GM23248 (cell line): ENCODE data around the gene CDYL.

Experiments used
- EZH2 ChIP-seq: fragments of 200-600 bp; sonication (generic); IDR thresholded peaks from 2 replicates; pipeline ENCODE4 v1.6.1; 2018; ENCODE audit warnings: antibody characterized with exemption, mild to moderate bottlenecking; ENCODE audit not compliant: insufficient read depth, poor library complexity, severe bottlenecking
- EZH2phosphoT487 ChIP-seq: fragments of 200-600 bp; sonication (generic); IDR thresholded peaks from 2 replicates; pipeline ENCODE4 v1.6.1; 2018; ENCODE audit warnings: antibody characterized with exemption, moderate library complexity, mild to moderate bottlenecking, low read depth; ENCODE audit not compliant: insufficient read depth

DNA sequence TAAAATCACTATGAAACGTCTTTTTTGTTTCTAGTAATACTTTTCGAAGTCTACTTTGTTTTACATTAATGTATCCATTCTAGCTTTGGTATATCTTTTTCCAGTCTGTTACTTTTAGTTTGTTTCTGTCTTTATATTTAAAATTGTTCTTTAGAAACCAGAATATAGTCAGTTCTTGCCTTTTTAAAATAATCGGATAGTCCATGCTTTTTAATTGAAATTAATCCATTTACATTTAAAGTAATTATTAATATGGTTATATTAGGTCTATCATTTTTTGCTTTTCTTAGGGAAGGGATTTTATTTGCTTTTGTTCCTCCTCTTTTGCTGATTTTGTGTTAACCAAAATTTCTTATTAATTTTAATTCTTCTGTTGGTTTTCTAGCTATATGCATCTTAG lies 23.7 kb downstream of the CDYL start:
- TF ChIP-seq EZH2 (no peak), EZH2phosphoT487 (no peak)
